Measurements from ENCODE around the gene ARSI. TPM values are rescaled to one million over a fixed set of nuclear protein-coding genes. Genes with fewer than 3 reads are reported as not detected.

Gene ARSI
- total and polyA plus RNA-seq, 8 donors: 0.14 to 0.87 (median 0.24) TPM; not detected in 3

DNA sequence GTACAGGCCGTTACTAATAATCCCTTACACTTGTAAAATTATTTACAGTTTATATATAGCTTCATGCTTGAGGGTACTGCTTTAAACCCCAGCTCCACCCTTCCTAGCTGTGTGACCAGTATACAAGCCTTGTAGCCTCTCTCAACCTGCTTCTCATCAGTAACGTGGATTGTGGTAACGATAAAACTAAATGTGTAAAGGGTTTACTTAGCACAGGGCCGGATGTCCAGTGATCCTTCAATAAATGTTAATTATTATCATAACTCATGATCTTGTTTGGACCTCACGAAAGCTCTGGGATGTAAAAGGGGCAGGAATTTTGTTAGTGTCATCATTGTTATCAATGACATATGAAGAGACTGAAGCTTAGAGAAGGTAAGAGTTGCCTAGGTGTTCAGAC lies 7.5 kb upstream of the ARSI start:
- DNase-seq: no peak
- Histone ChIP-seq H3K27me3 (no peaks in the 10 kb centered on the region), H3K27ac (no peak overlapping the region), H3K4me1 (no peaks in the 10 kb centered on the region), H3K36me3 (no peaks in the 10 kb centered on the region), H3K4me3 (no peak overlapping the region), H3K9me3 (no peaks in the 10 kb centered on the region)
- no peak for FAIRE-seq
- TF ChIP-seq, protein P1, sequence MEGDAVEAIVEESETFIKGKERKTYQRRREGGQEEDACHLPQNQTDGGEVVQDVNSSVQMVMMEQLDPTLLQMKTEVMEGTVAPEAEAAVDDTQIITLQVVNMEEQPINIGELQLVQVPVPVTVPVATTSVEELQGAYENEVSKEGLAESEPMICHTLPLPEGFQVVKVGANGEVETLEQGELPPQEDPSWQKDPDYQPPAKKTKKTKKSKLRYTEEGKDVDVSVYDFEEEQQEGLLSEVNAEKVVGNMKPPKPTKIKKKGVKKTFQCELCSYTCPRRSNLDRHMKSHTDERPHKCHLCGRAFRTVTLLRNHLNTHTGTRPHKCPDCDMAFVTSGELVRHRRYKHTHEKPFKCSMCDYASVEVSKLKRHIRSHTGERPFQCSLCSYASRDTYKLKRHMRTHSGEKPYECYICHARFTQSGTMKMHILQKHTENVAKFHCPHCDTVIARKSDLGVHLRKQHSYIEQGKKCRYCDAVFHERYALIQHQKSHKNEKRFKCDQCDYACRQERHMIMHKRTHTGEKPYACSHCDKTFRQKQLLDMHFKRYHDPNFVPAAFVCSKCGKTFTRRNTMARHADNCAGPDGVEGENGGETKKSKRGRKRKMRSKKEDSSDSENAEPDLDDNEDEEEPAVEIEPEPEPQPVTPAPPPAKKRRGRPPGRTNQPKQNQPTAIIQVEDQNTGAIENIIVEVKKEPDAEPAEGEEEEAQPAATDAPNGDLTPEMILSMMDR (IDR thresholded peaks at IDR 0.05): no peak
- intact Hi-C loops (cut with DNase I): no loop called here
- 53 to 55% methylated on average over 5 of the region's 5 CpGs for WGBS, 2 donors
- ATAC-seq: no peak

DNA sequence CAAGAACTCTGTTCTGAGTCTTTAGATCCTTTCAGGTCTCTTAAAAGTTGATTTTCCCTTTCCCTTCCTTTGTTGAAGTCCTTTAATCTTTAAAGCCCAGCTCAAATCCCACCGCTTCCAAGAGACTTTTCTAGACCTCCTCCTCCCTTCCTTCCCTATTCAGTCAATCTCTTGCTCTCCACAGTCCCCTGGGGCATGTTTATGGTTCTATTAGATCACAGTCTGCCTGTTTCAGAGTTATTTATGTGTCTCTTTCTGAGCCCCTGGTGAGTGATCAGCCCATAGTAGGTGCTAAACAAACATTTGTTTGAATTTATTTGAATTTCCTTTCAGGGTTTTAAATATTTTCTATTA lies 7.2 kb upstream of the ARSI start:
- no peak for FAIRE-seq
- TF ChIP-seq, protein P1 (IDR thresholded peaks at IDR 0.05): no peak
- H3K4me3 ChIP-seq: no peak overlapping the region
- no peak for DNase-seq
- H3K9me3 ChIP-seq: no peaks in the 10 kb centered on the region
- H3K27me3 ChIP-seq: no peaks in the 10 kb centered on the region
- no peak overlapping the region for H3K27ac ChIP-seq
- no peak for ATAC-seq
- WGBS, 2 donors: 92 to 94% methylated on average over 1 of the region's 1 CpG
- no peaks in the 10 kb centered on the region for H3K4me1 ChIP-seq
- intact Hi-C loops (cut with DNase I): no loop called here
- no peaks in the 10 kb centered on the region for H3K36me3 ChIP-seq

DNA sequence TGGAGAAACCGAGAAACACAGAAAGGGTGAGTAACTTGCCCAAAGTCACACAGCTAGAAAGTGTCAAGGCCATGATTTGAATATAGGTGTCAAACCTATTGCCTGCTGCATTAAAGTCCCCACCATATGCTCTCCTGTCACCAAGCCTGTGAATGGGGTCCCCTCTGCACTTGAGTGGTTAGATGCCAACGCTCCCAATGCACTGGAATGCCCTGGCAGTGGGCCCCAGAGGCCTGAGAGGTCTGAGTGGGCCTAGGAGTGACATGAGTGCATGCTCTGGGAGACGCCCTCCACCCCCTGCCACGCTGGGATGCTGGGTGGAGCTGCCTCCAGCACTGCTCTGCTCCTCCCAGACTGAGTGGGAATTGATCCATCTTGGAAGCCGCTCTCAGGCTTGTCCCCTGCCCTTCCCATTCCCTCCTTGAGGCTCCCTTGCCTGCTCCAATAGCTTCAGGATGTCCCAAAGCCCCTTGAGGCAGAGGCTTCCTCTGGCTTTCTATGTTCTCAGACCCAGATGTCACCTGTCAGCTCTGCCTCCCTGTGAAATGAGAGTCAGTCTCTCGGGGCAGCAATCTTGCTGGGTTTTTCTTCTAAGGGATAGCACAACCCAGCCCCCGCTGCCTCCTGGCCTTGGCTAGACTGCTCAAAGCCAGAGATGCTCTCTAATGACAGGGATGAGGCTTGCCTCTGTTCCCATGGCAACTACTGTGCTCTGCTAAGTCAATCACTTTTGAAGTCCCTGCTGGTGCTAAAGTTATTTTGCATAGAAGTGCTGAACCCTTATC lies 6.6 kb upstream of the ARSI start:
- intact Hi-C loops (cut with DNase I): no loop called here
- FAIRE-seq (no peak), DNase-seq (no peak), ATAC-seq (no peak)
- Histone ChIP-seq H3K36me3 (no peaks in the 10 kb centered on the region), H3K9me3 (no peaks in the 10 kb centered on the region), H3K4me3 (no peak overlapping the region), H3K27me3 (no peaks in the 10 kb centered on the region), H3K4me1 (no peaks in the 10 kb centered on the region), H3K27ac (no peak overlapping the region)
- TF ChIP-seq, protein P1 (IDR thresholded peaks at IDR 0.05): no peak
- 81% methylated on average over 7 of the region's 7 CpGs for WGBS, 2 donors

DNA sequence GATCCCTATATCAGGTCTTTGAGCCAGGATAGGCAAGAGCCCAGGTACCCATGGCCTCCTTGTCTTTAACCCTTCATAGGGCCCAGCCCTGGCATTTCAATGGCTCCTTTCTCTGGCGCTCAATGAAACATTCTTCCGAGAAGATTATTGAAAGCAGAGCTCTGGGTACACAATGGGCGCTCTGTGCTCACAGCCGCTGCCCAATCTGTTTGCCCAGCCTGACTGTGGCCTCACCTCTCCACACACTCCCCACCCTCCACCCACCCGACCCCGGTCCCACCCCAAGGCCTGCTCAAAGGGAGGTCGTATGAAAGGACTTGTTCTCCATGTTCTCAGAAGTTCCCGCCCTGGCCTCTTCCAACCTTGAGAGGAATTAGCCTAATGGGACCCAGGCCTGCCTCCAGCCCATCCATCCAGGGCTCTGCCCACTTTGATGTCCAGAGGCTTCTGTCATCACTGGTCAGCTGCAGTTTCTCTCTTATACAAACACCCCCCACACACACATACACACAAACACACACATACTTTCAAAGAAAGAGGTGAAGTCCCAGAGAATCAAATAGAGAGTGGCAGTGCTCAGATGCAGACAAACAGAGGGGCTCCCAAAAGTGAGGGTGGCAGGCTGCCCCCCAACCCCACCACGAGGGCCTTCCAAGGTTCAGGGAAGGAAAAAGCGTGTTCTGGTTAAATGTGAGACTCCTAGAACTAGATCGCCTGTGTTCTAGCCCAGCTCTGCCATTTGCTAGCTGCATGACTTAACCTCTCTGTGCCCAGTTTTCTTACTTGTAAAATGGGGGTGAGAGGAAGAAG lies 5.1 kb upstream of the ARSI start:
- FAIRE-seq (no peak), ATAC-seq (peak in 1 of 4 donors; percentile 52), DNase-seq (peak in 1 of 6 donors; percentile 27)
- H3K4me3 ChIP-seq: no peak overlapping the region
- TF ChIP-seq, protein P1 (IDR thresholded peaks at IDR 0.05): no peak
- no peaks in the 10 kb centered on the region for H3K27me3 ChIP-seq
- no peak overlapping the region for H3K27ac ChIP-seq
- H3K36me3 ChIP-seq: no peaks in the 10 kb centered on the region
- intact Hi-C loops (cut with DNase I): no loop called here
- H3K9me3 ChIP-seq: no peaks in the 10 kb centered on the region
- WGBS, 2 donors: 62 to 64% methylated on average over 11 of the region's 11 CpGs
- no peaks in the 10 kb centered on the region for H3K4me1 ChIP-seq

All from pancreas (tissue), 10 donors.